IPS-NIHi11 (cell line): ENCODE measurements around the gene JPH3.
A peak's percentile ranks its signal among the peaks of the same experiment; 100 is the strongest.
"Not testable (repeated sequence)": the region's sequence is repeated elsewhere in the genome, so short reads cannot be mapped to it uniquely, and the experiment has no call there.

ENCODE experiments used
- DNase-seq: peaks from one replicate; pipeline ENCODE4 v3.0.0; 2012; ENCODE audit warnings: mixed read lengths, low spot score

Gene JPH3

GRCh38 chr16:87654826-87655225, 52.5 kb downstream of the JPH3 start:
- no peak for DNase-seq

DNA sequence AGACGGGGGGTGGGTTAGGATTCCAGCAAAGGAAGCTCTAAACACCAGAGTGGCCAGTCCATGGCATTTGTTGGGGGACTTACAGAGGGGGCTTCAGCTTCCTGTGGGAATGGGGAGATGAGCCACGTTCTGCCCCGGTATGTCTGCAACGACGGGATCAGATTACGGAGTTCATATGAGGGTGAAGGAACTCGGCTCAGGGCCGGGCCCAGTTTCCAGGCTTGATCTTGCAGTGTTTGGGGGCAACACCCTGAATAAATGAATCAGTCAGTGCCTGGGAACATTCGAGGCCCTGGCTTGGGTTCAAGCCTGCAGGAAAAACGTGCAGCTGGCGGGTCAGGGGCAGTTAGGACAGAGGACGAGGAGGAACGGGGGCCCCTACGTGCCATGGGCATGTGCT, 54.0 kb downstream of the JPH3 start:
- DNase-seq = no peak

DNA sequence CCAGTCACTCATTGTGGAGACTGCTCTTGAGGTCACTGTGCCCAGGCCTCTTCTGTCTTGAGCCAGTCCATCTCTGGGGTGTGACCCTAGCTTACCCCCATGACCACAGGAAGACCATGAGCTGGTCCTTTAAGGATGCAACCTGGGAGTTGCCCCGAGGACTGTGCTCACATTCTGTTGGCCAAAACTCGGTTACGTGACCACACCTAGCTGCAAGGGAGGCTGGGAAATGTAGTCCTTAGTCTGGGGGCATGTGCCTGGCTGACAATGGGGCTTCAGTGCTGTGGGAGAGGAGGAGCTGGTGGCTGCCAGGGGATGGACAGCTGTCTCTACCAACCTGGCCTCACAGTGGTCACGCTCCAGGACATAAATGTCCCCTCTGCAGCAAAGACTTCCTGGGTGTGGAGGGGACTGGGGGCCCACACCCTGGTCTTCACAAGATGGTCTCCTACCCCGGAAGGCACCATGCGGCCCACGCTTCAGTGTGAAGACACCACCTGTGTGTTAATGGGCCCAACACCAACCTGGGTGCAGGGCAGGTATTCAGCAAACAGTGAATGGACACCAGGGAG, 55.4 kb downstream of the JPH3 start:
- DNase-seq = peak; percentile 59

DNA sequence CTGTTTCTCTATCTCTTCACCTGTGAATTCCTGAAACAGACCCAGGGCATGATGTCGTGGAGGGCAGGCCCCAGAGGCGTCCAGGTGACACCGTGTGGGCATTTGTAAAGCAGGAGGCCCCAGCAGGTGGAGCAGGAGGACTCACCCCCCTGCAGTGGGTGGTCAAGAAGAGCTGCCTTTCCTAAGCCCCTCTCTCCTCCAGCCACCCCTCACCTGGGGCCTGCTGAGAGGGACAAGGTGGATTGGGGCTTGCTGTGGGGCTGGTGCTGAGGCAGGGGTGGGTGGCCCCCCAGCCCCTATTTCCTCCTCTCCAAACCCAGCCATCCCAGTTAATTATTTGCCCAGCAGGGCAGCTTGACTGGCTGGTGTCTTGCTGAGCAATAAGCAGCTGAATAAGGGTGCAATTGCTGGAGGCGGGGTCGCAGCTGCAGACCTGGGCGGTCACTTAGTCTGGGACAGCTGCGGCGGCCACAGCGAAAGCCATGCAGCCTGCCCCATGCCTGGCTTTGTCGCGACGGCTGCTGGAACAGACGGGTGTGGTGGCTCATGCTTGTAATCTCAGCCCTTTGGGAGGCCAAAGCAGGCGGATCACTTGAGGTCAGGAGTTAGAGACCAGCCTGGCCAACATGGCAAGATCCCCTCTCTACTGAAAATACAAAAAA, 56.4 kb downstream of the JPH3 start:
- no peak for DNase-seq

GRCh38 chr16:87661561-87661960, 59.3 kb downstream of the JPH3 start:
- DNase-seq = peak; percentile 91

- DNase-seq = no peak
These were observed 60.2 kb downstream of the JPH3 start for GRCh38 chr16:87662254-87663204.

GRCh38 chr16:87664792-87665191, 62.5 kb downstream of the JPH3 start:
- DNase-seq = no peak

DNA sequence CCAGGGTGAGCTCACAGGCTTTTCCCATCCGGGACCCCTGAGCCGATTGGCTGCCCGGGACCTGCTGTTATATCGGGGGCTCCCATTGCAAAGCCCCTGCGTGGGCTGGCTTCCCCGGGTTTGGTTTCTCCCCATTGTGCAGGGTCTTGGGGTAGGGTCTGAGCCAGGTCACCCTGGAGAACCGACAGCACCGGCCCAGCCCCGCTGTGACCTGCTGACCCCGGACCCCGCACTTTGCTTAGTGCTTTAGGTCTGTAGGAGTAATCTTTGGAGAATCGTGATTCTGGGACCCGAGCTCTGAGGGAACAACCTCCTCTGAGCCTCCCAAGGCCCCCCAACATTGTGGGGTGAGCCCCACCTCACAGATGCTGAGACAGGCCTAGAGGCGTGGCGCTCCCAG, 62.9 kb downstream of the JPH3 start:
- DNase-seq = no peak

DNA sequence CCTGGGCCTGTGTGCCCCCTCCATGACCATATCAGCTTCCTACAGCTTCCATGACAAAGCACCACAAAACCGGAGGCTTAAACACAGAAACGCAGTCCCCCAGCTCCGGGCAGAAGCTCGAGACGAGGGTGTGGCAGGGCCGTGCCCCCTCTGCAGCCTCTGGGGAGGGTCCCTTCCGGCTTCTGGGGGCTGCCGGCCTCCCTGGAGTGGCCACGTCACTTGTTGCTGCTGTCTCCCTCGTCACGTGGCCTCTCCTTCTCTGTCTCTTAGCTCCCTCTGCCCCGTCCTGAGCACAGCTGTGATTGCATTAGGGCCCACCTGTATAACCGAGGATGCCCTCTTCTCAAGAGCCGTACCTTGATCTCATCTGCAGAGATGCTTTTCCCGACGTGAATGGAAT, 64.6 kb downstream of the JPH3 start:
- DNase-seq = no peak

DNA sequence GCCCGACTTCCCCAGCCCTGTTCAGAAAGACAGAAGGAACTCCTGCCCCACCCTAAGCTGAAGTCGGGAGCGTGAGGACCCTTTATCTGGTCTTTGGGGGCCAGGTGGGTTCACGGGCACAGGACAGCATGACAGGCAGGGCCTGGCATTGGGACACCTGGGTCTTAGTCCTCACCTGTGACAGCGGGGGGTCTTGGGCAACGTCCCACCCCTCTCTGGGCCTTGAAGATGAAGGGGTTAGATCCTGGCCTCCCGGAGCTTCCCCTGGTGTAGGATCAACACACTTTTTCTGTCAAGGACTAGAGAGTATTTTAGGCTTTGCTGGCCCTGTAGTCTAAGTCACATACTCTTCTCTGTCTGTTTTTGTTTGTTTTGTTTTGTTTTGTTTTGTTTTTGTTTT, 65.1 kb downstream of the JPH3 start:
- no peak for DNase-seq

DNA sequence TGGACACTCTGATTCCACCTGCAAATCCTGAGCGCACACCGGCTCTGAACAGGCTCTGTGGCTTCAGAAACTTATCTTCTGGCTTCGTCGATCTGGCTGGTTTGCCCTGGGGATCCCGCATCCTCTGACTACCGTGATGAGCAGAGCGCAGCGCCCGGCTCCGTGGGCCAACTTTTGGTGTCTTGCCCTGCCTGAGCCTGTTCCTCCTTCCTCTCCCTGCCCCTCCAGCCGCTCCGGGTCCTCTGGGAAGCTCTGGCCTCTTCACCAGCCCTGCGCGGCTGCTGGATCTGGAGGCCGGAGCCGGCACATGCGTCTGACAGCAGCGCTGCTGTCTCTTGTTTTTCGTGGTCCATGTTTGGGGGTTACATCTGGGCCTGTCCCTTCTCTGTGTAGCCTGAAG, 65.6 kb downstream of the JPH3 start:
- DNase-seq = no peak

DNA sequence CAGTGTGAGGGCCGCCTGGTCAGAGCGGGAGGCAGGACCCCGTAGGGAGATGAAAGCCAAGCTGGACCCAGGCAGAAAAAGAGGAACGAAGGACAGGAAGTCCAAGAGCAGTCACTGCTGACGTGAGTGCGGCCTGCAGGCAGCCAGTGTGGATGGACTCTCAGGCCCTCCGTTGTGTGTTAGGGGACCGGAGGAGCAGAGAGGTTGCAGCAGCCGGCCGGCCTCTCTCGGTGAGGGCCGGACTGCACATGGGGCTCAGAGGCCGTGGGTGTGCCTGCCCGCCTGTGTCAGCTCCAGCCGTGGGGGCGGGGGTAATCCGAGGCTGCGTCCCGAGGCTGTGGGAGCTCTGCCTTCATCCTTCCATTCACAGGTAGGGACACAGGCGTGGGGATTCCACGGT, 67.4 kb downstream of the JPH3 start:
- DNase-seq = no peak

DNA sequence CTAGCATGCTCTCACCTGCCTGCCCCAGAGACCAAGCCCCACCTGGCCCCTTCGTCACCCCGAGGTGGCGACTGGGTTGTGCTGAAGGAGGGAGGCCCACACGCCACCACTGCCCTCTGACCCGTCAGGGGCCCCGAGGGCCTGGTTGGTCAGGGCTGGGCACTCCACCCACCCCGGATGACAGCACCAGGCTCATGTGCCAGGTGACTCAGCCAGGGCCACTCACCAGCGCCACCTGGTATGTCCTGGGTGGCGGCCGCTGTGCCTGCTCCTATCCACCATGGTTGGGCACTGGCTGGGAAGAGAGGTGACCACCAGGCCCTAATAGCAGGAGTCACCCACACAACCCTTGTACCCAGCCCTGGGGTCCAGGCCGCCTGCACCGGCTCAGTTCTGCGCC, 68.9 kb downstream of the JPH3 start:
- DNase-seq = no peak

GRCh38 chr16:87671715-87672270, 69.5 kb downstream of the JPH3 start:
- no peak for DNase-seq

DNA sequence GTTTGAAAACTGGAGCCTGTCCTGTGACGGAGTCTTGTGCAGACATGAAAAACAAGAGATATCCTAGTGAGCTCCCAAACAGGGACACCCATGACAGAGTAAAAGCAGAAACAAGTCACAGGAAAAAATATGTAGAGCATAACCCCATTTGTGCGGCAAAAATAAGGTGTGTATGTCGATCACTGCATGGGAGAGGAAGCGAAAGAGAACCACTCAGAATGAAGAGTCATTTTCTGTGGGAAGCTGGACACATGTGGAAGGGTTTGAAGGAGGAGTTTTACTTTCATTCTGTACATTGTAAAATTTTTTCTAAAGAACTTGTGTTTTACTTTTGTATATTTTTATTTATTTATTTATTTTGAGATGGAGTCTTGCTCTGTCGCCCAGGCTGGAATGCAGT, 72.1 kb downstream of the JPH3 start:
- DNase-seq = no peak

- no peak for DNase-seq
These were observed 72.9 kb downstream of the JPH3 start for GRCh38 chr16:87675111-87675719.

DNA sequence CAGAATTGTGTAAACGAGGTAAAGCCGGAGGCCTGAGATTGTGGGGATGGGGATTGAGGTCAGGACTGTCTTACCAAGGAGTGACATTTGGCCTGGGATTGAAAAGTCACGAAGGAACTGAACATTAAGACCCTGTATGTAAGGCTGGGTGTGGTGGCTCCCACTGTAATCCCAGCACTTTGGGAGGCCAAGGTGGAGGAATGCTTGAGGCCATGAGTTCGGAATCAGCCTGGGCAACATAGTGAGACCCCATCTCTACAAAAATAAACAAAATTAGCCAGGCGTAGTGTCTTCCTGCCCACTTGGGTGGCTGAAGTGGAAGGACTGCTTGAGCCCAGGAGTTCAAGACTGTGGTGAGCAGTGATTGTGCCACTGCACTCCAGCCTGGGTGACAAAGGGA, 75.5 kb downstream of the JPH3 start:
- no peak for DNase-seq

GRCh38 chr16:87678618-87679017, 76.3 kb downstream of the JPH3 start:
- DNase-seq = no peak

GRCh38 chr16:87679593-87680271, 77.4 kb downstream of the JPH3 start:
- DNase-seq = no peak

- DNase-seq = peak; percentile 20
These were observed 78.0 kb downstream of the JPH3 start for GRCh38 chr16:87680272-87680644.

DNA sequence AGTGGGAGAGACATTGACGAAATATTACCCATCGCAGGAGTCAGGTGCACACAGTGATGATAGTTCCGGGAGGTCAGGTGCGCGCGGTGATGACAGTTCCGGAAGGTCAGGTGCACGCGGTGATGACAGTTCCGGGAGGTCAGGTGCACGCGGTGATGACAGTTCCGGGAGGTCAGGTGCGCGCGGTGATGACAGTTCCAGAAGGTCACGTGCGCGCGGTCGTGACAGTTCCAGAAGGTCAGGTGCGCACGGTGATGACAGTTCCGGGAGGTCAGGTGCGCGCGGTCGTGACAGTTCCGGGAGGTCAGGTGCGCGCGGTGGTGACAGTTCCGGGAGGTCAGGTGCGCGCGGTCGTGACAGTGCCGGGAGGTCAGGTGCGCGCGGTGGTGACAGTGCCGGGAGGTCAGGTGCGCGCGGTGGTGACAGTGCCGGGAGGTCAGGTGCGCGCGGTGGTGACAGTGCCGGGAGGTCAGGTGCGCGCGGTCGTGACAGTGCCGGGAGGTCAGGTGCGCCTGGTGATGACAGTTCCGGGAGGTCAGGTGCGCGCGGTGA, 78.8 kb downstream of the JPH3 start:
- not testable (repeated sequence) for DNase-seq
